Ureter (tissue), 1 donor: Measurements from ENCODE around the gene DUSP8. TPM values are rescaled to one million over a fixed set of nuclear protein-coding genes. Genes with fewer than 3 reads are reported as not detected.
"Not testable (repeated sequence)": the region's sequence is repeated elsewhere in the genome, so short reads cannot be mapped to it uniquely, and the experiment has no call there.

Experiments used
- DNase-seq: peaks from one replicate; pipeline ENCODE4 v3.0.0-alpha.2; 2020; ENCODE audit warnings: low spot score
- total RNA-seq: library from RNA; stranded (reverse); gene quantifications from one replicate; pipeline ENCODE4 v1.2.4, GENCODE V29; 2023
- donor health status: DM: yes; HTN: yes; CAD: no.

The DUSP8 gene
- total RNA-seq, 1 donor from 2014 or later, result 6.0 TPM

DNA sequence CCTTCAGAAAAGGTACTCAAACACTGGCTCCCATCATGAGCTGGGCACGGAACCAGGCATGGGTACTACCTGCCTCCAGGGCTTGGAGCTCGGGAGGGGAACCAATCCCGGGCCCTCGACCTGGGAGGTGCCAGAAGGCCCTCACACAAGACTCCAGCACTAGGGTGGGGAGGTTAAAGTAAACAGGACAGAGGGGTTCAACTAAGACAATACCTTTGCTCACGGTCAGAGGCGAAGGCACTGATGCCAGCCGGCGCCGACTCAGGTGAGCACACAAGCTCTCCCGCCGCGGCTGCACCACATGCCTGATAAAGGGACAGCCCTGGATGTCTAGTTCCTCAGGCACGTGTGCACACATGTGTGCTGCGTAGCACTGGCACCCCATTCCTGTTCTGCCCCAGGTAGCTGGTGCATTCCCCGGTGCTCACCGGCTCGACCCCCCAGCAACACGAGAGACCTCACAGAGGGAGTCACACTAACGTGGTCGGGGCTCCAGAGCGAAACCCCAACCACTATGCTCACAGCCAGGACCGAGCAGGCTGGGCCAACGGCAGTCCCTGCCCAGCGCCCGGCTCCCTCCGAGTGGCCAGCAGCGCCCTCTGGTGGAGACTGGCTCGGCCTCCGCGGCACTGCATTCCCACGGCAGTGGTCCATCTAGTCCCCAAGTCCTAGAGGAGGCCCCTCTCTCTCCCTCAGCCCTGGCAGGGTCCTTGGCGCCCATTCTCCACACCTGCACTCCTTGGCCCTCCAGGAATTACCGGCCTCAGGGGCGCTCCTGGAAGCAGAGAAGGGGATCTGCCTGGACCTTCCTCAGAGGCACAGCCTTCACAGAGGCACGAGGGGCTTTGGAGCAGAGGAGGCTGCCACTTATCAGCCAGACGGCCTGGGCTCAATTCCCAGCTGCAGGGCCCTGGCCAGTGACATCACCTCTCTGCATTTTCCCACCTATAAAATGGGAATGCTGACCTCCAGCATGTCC is 56.7 kb downstream of the DUSP8 start:
- DNase-seq, result peak; percentile 86

DNA sequence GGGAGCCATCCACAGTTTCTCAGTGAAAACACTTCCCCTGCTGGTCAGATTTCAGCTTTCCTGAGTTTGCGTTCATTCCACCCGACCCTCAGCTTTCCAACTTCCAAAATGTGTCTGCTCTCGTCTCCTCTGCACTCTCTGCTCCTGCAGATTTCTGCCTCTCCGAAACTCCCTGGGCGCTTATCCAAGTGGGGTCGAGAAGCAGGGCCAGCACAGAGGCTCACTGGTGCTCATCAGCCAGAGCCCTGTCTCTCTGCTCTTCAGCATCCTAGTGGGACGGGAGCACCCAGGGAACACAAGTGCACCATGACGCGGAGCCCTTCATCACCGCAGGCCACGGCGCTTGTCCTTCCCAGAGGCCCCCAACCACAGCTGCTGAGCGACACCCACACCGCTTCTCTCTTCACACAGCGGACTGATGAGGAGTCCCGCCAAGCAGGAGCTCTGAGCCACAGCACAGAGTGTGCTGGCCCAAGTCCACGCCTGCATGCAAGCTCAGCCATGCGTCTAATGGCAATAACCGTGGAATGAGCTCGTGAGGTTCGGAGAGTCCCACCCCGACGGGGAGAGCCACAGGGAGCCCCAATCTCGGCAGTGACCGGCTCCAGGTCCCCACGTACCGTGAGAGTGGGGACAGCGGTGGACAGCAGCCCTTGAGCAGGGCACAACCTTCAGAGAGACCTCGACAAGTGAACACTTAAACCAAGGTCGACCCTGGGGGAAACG is 57.6 kb downstream of the DUSP8 start:
- DNase-seq, result no peak

DNA sequence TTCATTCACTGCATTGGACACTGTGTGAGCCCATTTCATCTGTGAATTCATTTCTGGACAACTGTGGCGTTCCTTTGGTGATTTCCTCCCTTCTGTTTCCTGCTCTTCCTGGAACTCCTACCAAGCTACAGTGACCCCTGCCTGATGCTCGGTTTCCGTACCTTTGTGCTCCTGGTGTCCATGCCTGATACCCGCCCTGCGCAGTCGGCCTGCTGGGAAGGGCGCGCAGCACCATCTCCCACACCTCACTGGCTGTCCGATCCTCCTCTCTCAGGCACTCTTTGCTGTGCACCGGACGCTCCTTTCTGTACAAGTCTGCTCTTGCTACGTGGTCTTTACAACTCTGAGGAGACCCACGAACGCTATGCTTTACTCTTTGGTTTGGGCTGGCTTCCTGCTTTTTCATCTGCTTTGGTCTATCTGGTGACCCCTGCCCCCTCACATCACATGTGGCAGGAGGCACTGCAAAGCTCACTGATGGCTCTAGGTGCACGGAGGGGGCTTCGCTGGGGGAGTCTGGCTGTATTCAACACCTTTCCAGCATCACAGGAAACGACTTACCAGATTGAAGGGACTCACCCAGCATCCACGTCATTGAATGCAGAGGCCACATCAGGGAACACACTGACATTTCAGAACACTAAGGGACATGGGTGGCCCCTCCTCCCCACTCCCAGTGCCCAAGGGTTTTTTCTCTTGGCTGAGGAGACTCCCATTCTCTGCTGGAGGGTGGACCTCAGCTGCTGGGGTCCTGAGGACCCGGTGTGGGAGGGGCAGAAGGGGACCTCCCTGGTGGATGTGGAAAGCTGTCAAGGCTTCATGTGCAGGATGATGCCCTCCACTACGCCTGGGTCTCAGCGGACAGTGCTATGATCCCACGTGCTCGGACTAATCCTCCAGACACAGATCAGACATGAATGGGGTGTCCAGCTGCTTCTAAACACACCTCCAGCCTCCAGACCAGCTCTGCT is 58.5 kb downstream of the DUSP8 start:
- no peak for DNase-seq

DNA sequence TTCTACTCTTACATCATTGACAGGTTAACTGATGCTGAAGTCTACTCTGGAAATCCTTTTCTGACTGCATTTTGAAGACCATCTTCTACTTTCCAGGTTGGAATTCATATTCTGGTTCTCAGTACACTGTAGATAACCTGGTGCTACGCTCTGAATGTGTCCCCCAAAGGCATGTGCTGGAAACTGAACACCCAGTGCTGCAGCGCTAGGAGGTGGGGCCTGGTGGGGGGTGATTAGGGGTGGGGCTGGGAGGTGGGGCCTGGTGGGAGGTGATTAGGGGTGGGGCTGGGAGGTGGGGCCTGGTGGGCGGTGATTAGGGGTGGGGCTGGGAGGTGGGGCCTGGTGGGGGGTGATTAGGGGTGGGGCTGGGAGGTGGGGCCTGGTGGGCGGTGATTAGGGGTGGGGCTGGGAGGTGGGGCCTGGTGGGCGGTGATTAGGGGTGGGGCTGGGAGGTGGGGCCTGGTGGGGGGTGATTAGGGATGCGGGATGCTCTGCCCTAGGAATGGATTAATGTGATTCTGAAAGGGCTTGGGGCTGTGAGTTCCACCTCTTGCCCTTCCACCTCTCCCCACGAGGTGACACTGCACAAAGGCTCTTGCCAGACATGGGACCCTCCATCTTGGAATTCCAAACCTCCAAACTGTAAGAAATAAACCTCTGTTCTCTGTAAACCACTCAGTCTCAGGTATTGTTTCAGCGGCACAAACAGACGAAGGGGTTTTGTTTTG is 59.4 kb downstream of the DUSP8 start:
- not testable (repeated sequence) for DNase-seq

DNA sequence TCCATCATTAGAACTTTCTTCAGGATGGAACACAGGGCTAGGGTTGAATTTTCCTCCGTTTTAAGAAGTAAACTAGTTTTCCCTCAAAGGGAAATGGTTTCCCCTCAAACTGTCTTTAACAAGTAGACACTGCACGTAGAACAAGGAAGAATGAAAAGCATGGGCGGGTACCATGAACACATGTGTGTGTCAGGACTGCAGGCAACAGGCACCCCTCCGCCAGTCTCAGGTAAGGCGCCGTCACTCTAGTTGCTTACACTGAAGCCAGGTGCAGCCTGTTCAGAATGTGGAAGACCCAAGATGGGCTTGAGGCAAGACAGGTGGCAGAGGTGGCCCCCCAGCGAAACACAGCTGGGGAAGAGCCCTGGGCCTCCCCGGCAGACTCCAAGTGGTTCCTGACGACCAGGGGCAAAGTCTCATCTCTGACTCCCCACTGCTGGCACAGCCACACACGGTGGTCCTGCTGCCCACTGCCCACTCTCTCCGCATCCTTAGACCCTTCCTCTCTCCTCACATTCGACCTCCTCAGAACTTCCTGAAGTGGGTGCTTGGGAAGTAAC is 60.1 kb downstream of the DUSP8 start:
- DNase-seq, result no peak

DNA sequence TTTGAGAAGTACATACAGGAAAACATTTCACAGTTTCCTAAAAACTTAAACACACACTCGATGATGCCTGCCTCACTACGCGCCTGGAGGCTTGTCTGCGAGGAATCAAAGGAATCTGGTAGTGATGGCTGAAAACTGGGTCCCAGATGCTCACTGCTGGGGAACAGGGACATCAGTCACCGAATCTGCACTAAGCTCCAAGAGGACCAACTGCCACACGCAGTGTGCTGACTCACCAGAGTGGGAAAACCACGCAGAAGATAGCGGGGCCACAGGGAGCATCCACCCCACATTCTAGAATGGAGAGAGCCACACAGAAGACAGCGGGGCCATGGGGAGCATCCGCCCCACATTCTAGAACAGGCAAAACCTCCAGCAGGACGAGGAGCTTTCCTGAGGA is 61.1 kb downstream of the DUSP8 start:
- DNase-seq, result no peak

DNA sequence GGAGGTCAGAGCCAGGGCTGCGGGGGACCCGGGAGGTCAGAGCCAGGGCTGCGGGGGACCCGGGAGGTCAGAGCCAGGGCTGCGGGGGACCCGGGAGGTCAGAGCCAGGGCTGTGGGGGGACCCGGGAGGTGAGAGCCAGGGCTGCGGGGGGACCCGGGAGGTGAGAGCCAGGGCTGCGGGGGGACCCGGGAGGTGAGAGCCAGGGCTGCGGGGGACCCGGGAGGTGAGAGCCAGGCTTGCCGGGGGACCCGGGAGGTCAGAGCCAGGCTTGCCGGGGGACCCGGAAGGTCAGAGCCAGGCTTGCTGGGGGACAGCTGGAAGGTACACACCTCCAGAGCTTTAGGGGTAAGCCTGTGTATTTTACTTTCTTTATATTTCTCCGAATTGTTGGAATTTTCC is 61.7 kb downstream of the DUSP8 start:
- DNase-seq, result not testable (repeated sequence)

DNA sequence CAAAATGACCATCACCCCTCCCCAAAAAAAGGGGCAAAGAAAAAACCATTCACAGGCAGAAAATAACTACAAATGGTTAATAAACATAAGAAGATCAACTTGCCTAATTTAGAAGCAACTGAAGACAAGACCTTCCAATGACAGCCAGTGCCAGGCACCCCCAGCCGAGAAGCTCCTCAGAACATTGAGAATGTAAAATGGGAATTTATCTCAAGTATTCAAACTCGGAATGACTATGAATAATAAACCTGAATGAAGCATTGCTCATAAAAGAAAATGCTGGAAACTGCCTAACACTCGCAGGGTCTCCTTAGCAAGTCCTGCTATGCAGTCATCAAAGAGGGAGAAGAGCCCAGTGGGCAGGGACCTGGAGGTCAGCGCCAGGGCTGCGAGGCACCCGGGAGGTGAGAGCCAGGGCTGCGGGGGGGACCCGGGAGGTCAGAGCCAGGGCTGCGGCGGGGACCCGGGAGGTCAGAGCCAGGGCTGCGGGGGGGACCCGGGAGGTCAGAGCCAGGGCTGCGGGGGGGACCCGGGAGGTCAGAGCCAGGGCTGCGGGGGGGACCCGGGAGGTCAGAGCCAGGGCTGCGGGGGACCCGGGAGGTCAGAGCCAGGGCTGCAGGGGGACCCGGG is 62.3 kb downstream of the DUSP8 start:
- DNase-seq, result no peak

DNA sequence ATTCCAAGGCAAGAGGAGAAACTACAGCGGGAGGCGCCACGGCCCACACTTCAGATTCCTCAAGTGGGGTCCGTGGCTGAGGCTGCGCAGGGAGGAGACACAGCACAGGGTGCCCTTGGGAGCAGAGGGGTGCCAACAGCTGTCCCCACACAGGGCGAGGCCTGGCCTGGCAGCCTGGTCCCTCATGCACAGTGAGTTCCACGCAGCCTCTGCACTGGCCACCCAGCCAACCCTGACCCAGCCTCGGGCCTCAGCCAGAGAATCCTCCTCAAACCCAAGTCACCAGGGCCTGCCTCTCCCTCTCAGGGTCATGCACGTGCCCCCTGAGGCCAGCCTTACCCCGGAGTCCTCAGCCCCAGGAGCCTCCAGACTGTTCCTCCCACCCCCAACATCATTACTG is 63.1 kb downstream of the DUSP8 start:
- no peak for DNase-seq

DNA sequence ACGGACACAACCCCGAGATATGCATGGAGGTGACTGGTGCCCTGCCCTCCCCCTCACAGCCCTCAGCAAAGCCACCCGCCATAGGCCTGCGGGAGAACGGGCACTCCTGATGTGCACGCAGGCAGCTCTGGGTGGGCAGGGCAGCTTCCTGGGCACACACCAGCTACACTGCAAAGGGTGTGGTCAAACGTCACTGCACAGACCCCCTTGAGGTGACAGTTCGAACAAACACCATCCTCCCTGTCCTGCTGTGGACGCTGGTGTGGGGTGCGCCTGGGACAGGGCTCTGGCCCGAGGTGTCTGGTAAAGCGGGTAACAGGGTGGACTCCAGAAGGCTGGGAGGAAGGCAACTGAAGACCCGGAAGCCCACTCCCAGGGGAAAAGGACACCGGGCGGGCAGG is 63.6 kb downstream of the DUSP8 start:
- DNase-seq, result no peak

DNA sequence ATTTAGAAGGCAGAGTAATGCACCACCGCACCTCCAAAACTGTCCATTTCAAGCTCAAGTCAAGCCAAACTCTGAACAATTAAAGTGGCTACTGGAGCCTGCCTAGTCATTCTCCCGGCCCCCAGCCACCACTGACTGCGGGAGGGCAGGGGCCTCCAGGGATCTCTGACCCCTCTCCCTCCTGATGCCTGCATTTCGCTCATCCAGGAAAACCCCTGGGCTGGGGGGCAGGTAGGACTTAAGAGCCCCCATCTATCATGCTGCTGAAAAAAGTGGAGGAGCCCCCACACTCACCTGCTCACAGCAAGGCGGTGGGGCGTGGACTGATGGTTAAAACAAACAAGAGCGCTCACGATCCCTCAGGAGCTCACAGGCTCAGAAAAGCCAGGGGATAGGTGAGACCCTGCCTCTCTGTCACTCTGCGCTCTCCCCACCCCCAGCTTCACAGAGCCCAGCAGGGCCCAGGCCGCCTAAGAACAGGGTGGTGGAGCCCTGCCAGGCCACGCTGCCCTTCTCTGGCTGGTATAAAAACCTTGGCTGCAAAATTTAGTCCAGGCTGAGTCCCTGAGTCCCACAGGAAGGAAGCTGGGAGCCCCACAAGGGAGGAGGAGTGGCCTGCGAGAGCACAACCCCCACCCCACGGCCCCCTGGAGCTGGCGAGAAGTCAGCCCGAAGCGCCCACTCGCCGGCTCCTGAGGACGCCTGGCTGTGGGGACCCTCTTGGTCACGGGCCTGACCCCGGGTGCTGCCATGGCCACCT is 64.5 kb downstream of the DUSP8 start:
- no peak for DNase-seq

DNA sequence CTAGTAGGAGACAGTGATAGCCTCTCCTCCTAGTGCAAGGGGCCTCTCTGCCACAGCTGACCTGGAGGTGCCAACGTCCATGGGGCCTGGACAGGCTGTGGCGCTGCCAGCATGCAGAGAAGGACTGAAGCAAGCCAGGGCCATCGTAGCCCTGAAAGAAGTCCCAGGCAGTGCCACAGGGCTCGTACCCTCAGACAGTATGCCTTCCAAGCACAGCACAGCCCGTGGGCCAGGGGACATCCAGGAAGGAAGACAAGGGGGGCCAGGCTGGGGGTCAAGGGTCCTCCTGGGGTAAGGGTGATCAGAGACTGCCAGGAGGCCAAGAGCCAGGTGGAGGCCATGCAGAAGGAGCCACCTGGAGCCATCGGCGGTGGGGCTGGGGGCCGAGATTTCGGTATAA is 65.1 kb downstream of the DUSP8 start:
- DNase-seq, result no peak

DNA sequence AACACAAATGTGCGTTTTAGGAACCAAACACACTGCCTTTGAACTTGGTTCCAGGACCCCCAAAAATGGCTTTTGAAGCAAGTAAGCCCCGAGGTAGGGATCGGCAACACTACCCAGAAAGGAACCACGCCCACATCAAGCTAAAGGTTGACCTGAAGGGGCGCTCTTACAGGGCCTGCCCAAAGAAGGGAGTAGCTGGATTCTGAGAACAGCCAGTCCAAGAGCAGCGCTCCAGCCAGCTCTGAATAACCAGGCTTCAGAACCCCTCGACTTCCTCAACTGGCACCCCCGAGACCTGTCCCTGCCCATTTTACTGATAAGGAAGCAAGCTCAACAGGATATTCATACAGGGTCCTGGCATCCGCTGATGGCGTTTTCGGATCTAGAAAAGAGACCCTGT is 66.6 kb downstream of the DUSP8 start:
- no peak for DNase-seq

DNA sequence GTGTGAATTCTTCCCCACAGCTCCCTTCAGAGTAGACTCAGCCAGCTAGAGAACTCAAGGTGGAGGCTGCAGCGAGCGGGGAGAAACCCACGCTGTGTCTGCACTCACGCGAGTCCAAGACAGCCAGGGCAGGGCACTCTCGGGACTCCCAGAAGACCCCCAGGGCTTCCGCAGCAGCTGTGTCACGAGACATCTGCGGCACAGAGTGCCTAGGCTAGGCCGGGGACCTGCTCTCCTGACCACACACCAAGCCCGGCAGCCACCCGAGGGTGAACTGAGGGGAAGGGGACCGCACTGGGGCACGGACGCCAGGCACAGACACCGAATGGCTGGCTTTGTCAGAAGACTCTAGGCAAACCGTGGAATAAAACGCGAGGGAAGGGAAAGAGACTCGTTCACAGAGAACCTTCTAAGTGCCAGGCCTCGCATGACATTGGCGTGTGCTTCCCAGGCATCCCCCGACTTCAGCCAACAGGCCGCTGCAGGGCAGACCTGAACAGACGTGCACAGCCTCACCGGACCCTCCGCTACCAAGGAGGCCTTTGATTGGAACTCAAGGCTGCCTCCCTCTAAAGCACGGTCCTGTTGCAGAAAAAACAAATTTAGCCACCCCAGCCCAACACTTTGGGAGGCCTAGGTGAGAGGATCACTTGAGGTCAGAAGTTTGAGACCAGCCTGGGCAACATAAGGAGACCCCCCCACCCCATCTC is 67.3 kb downstream of the DUSP8 start:
- DNase-seq, result no peak

DNA sequence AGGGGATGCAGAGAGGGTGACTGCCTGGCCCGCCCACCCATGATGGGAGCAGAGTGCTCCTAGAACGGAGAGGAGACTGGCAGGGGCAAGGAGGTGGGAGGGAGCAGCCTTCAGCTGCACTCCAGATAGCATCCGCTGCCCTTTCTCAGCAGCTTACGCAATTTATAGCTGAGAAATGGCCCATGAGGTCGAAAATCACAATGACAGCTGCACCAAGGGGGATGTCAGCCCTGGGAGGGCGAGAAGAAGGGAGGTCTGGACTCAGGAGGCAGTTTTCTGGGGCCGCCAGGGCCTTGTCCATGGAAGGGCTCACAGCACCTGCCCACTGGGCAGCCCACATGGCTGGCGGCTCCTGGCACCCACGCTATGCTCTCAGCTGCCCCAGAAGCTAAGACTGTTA is 67.9 kb downstream of the DUSP8 start:
- no peak for DNase-seq
